HEK293 (cell line): ENCODE data around the gene ZBP1.

ENCODE experiments used
- CTCF ChIA-PET: fragments of 350-600 bp; formaldehyde crosslinking; extraction: SDS; loops from one replicate; lab custom pipeline; 2021; ENCODE audit warnings: antibody characterized with exemption; lab: Yijun Ruan, JAX
- POLR2A ChIA-PET: fragments of 300-600 bp; formaldehyde crosslinking; extraction: SDS; loops from one replicate; lab custom pipeline; 2020; ENCODE audit warnings: antibody characterized with exemption, inconsistent platforms; lab: Yijun Ruan, JAX
- H3K27ac ChIP-seq: fragments of 200-500 bp; sonication (Bioruptor generic); 2 replicates; pipeline ENCODE4 v1.5.1; 2014; ENCODE audit warnings: low read depth, low read length, control low read depth, inconsistent platforms; ENCODE audit errors: extremely low read depth
- H3K36me3 ChIP-seq, 2 experiments: fragments of 200-500 bp in 1 of 2; sonication (Bioruptor generic) in 1 of 2; 1 replicate in 1 of 2; 2 replicates in 1 of 2; pipeline ENCODE4 v1.5.1; 2014 to 2017; ENCODE audit warnings: inconsistent platforms in 2 of 2, low read length in 2 of 2; ENCODE audit not compliant: control insufficient read depth in 2 of 2, insufficient read depth in 1 of 2
- H3K4me1 ChIP-seq: fragments of 200-500 bp; sonication (Bioruptor generic); 2 replicates; pipeline ENCODE4 v1.5.1; 2014; ENCODE audit warnings: mild to moderate bottlenecking, low read length, inconsistent platforms; ENCODE audit not compliant: control insufficient read depth, insufficient read depth
- H3K4me3 ChIP-seq: 2 replicates; pipeline ENCODE4 v1.5.1; 2011; ENCODE audit warnings: low read depth, mild to moderate bottlenecking, control low read depth, low read length, moderate library complexity
- H3K9me3 ChIP-seq: fragments of 200-500 bp; sonication (Bioruptor generic); 2 replicates; pipeline ENCODE4 v1.5.1; 2014; ENCODE audit warnings: low read depth, low read length, inconsistent platforms; ENCODE audit not compliant: control insufficient read depth, insufficient read depth
- BCL6B ChIP-seq: fragments of 450-650 bp; formaldehyde crosslinking; IDR thresholded peaks from 2 replicates; pipeline ENCODE4 v1.5.1; 2017; ENCODE audit warnings: missing biosample characterization, missing genetic modification characterization
- ELK4 ChIP-seq: IDR thresholded peaks from 2 replicates; pipeline ENCODE4 v1.6.1; 2011; ENCODE audit warnings: mild to moderate bottlenecking, low read depth, low read length, borderline replicate concordance
- KLF16 ChIP-seq: fragments of 450-650 bp; formaldehyde crosslinking; IDR thresholded peaks from 2 replicates; pipeline ENCODE4 v1.5.1; 2017; ENCODE audit warnings: missing biosample characterization, missing genetic modification characterization
- SP2 ChIP-seq: fragments of 450-650 bp; formaldehyde crosslinking; IDR thresholded peaks from 2 replicates; pipeline ENCODE4 v1.5.1; 2016; ENCODE audit warnings: missing biosample characterization, missing genetic modification characterization
- ZBTB1 ChIP-seq: fragments of 450-650 bp; formaldehyde crosslinking; IDR thresholded peaks from 2 replicates; pipeline ENCODE4 v1.5.1; 2016; ENCODE audit warnings: missing biosample characterization, missing genetic modification characterization
- ZBTB17 ChIP-seq: fragments of 450-650 bp; formaldehyde crosslinking; IDR thresholded peaks from 2 replicates; pipeline ENCODE4 v1.5.1; 2016; ENCODE audit warnings: missing biosample characterization, missing genetic modification characterization
- ZNF18 ChIP-seq: fragments of 450-650 bp; formaldehyde crosslinking; IDR thresholded peaks from 2 replicates; pipeline ENCODE4 v1.5.1; 2016; ENCODE audit warnings: missing biosample characterization, missing genetic modification characterization
- ZNF214 ChIP-seq: fragments of 450-650 bp; formaldehyde crosslinking; IDR thresholded peaks from 2 replicates; pipeline ENCODE4 v1.5.1; 2017; ENCODE audit warnings: missing biosample characterization, mild to moderate bottlenecking, missing genetic modification characterization, borderline replicate concordance
- ZNF239 ChIP-seq: fragments of 450-650 bp; formaldehyde crosslinking; IDR thresholded peaks from 2 replicates; pipeline ENCODE4 v1.5.1; 2016; ENCODE audit warnings: missing biosample characterization, missing genetic modification characterization
- ZNF26 ChIP-seq: fragments of 450-650 bp; formaldehyde crosslinking; IDR thresholded peaks from 2 replicates; pipeline ENCODE4 v1.5.1; 2016; ENCODE audit warnings: missing biosample characterization, missing genetic modification characterization
- ZNF416 ChIP-seq: fragments of 450-650 bp; formaldehyde crosslinking; IDR thresholded peaks from 2 replicates; pipeline ENCODE4 v1.5.1; 2016; ENCODE audit warnings: missing biosample characterization, missing genetic modification characterization
- ZNF518A ChIP-seq: fragments of 450-650 bp; formaldehyde crosslinking; conservative IDR thresholded peaks from 2 replicates; pipeline ENCODE4 v1.5.1; 2016; ENCODE audit warnings: low read depth, missing biosample characterization, missing genetic modification characterization
- ZNF626 ChIP-seq: fragments of 450-650 bp; sonication (Bioruptor Pico); formaldehyde crosslinking; IDR thresholded peaks from 2 replicates; pipeline ENCODE4 v1.5.1; 2018; ENCODE audit warnings: missing biosample characterization, missing genetic modification characterization, inconsistent platforms
- ZNF692 ChIP-seq: fragments of 450-650 bp; formaldehyde crosslinking; IDR thresholded peaks from 2 replicates; pipeline ENCODE4 v1.5.1; 2016; ENCODE audit warnings: missing biosample characterization, missing genetic modification characterization
- ZNF701 ChIP-seq: fragments of 450-650 bp; formaldehyde crosslinking; IDR thresholded peaks from 2 replicates; pipeline ENCODE4 v1.5.1; 2016; ENCODE audit warnings: missing biosample characterization, missing genetic modification characterization
- ZNF76 ChIP-seq: fragments of 450-650 bp; formaldehyde crosslinking; IDR thresholded peaks from 2 replicates; pipeline ENCODE4; 2016; ENCODE audit warnings: low read depth, missing biosample characterization, missing genetic modification characterization, borderline replicate concordance
- ZNF792 ChIP-seq: fragments of 450-650 bp; formaldehyde crosslinking; IDR thresholded peaks from 2 replicates; pipeline ENCODE4 v1.5.1; 2016; ENCODE audit warnings: missing biosample characterization, missing genetic modification characterization

Gene ZBP1

GRCh38 chr20:57601211-57601570, 19.0 kb downstream of the ZBP1 start:
- Histone ChIP-seq H3K9me3 (no peaks in the 10 kb centered on the region), H3K4me1 (no peaks in the 10 kb centered on the region), H3K4me3 (no peak overlapping the region), H3K36me3 (no peaks in the 10 kb centered on the region), H3K27ac (no peak overlapping the region)
- TF ChIP-seq ZNF76 (tag by site-specific recombination) (no peak), ZNF626 (tag by site-specific recombination) (no peak), KLF16 (tag by site-specific recombination) (no peak), ZNF416 (tag by site-specific recombination) (no peak), ELK4 (no peak), BCL6B (tag by site-specific recombination) (no peak), SP2 (no peak), ZBTB17 (tag by site-specific recombination) (no peak), ZBTB1 (tag by site-specific recombination) (no peak), ZNF239 (tag by site-specific recombination) (no peak), ZNF701 (no peak), ZNF692 (tag by site-specific recombination) (no peak), ZNF18 (tag by site-specific recombination) (no peak), ZNF214 (tag by site-specific recombination) (no peak), ZNF792 (tag by site-specific recombination) (no peak), ZNF518A (tag by site-specific recombination) (no peak), ZNF26 (no peak)
- ChIA-PET POLR2A (no interaction called here), CTCF (interaction anchor here (6.9 to 7.1 kb wide), 2 partner anchors 486 to 608 kb away, joined by 28 to 94 read pairs; no protein-coding TSS in a partner anchor)
